Endodermal cell (in vitro differentiated cells): ENCODE results near the gene PLXNA2. TPM values are rescaled to one million over a fixed set of nuclear protein-coding genes. Genes with fewer than 3 reads are reported as not detected.

Source experiments
- DNase-seq: peaks from one replicate; pipeline ENCODE4 v3.0.0-alpha.2; 2017
- H3K27ac ChIP-seq: 2 replicates; pipeline ENCODE4 v1.5.1; 2013; ENCODE audit warnings: mild to moderate bottlenecking, low read depth, low read length, moderate library complexity
- H3K27me3 ChIP-seq: 2 replicates; pipeline ENCODE4 v1.6.1; 2013; ENCODE audit warnings: mild to moderate bottlenecking, low read length, moderate library complexity; ENCODE audit not compliant: insufficient read depth, control insufficient read depth, poor library complexity, severe bottlenecking
- H3K36me3 ChIP-seq: 2 replicates; pipeline ENCODE4 v1.7.0; 2013; ENCODE audit warnings: mild to moderate bottlenecking, low read length, moderate library complexity; ENCODE audit not compliant: control insufficient read depth, insufficient read depth
- H3K4me1 ChIP-seq: one replicate; pipeline ENCODE4 v1.7.0; 2013; ENCODE audit warnings: low read length; ENCODE audit not compliant: control insufficient read depth, insufficient read depth
- H3K4me3 ChIP-seq: 2 replicates; pipeline ENCODE4 v1.5.1; 2013; ENCODE audit warnings: mild to moderate bottlenecking, low read length, moderate library complexity
- H3K9ac ChIP-seq: 2 replicates; pipeline ENCODE4 v1.6.1; 2013; ENCODE audit warnings: mild to moderate bottlenecking, low read length, moderate library complexity; ENCODE audit not compliant: poor library complexity, severe bottlenecking; ENCODE audit errors: extremely low read depth
- H3K9me3 ChIP-seq: 2 replicates; pipeline ENCODE4 v1.6.1; 2013; ENCODE audit warnings: mild to moderate bottlenecking, low read length, moderate library complexity; ENCODE audit not compliant: control insufficient read depth
- H3K27ac Mint-ChIP-seq: 2 replicates; pipeline ENCODE4 v1.8.0; 2020; ENCODE audit warnings: mixed read lengths
- H3K27me3 Mint-ChIP-seq: 2 replicates; pipeline ENCODE4 v1.8.0; 2021; ENCODE audit warnings: mild to moderate bottlenecking, mixed read lengths; ENCODE audit not compliant: insufficient read depth
- H3K36me3 Mint-ChIP-seq: 2 replicates; pipeline ENCODE4 v1.8.0; 2020; ENCODE audit warnings: low read depth, mixed read lengths
- H3K4me1 Mint-ChIP-seq: 2 replicates; pipeline ENCODE4 v1.8.0; 2020; ENCODE audit warnings: mixed read lengths
- H3K4me3 Mint-ChIP-seq: 2 replicates; pipeline ENCODE4 v1.8.0; 2020; ENCODE audit warnings: mild to moderate bottlenecking, moderate library complexity, mixed read lengths
- H3K9me3 Mint-ChIP-seq: 2 replicates; pipeline ENCODE4 v1.8.0; 2020; ENCODE audit warnings: mild to moderate bottlenecking, mixed read lengths
- WGBS, 2 experiments: methylation state at CpG; one replicate each; pipeline versions ENCODE4 v1.1.5 to v1.1.7; 2013; ENCODE audit warnings: missing lambda C conversion rate in 2 of 2, mixed read lengths in 1 of 2; ENCODE audit not compliant: insufficient coverage in 1 of 2, insufficient read length in 1 of 2; 5-methylcytosine and 5-hydroxymethylcytosine counted together
- total RNA-seq, 2 donors: library from RNA; stranded (reverse); fragmentation: NEBNext Ultra II Directional in 1 of 2; extraction: Animal tissue kit (Norgen Biotek cat#: 25700) in 1 of 2; gene quantifications; 2 replicates in 1 of 2; 3 replicates in 1 of 2; pipeline ENCODE4 v1.2.1, GENCODE V29; 2021
- TF ChIP-seq, protein P1 (sequence below): fragments of 200-600 bp; sonication (generic); conservative IDR thresholded peaks from 2 replicates; pipeline ENCODE4 v1.5.0; 2021; ENCODE audit warnings: antibody characterized with exemption, mild to moderate bottlenecking

PLXNA2 gene
- total RNA-seq, 2 donors from 2014 or later, result 61.2 to 86.1 TPM

DNA sequence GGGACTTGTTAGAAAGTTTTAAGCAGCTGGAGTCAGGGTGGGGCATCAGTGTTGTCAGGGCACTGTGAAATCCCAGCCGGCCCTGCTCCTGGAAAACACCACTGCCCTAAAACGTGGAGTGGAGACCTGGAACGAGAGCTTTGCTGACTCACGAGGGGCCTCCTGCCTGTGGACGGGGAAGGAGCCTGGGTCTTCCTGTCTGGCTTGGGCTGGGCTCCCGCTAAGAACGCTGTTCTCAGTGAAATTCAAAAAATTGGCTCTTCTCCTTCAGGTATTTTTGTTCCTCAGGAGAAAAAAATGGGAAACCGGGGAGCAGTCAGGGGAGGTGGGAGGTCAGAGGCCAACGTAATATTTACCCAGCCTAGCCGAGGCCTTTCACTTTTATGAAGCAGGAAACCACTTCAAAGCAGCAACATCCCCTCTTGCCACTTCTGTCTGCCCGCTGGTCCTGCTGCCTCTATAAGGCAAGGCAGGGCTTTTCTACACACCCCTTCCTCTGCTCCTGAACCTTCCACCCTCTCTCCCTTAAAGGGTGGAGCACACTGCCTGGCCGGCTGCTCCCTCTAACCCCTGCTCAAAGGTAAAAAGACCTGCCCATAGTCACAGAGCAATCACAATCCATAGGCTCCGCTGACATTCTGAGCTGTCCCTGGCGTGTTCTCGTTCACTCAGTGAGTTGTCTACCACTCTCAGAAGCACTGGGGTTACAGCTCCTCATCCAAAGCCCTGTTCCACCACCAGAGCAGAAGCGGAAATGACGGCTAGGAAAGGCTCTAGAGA is 8.0 kb downstream of the PLXNA2 start:
- Histone ChIP-seq H3K27me3 (no peaks in the 10 kb centered on the region), H3K27ac (no peak overlapping the region), H3K4me3 (peak overlapping the region; percentile 100), H3K9ac (no peak overlapping the region), H3K9me3 (no peaks in the 10 kb centered on the region), H3K4me1 (peaks cover 44% of the 10 kb centered on the region), H3K36me3 (peaks cover 77% of the 10 kb centered on the region)
- Mint-ChIP-seq H3K4me1 (peaks cover 94% of the 10 kb centered on the region), H3K27me3 (no peaks in the 10 kb centered on the region), H3K4me3 (peak overlapping the region; percentile 15), H3K36me3 (no peaks in the 10 kb centered on the region), H3K9me3 (no peaks in the 10 kb centered on the region), H3K27ac (peak overlapping the region; percentile 91)
- peak; percentile 79 for DNase-seq
- TF ChIP-seq, protein P1, sequence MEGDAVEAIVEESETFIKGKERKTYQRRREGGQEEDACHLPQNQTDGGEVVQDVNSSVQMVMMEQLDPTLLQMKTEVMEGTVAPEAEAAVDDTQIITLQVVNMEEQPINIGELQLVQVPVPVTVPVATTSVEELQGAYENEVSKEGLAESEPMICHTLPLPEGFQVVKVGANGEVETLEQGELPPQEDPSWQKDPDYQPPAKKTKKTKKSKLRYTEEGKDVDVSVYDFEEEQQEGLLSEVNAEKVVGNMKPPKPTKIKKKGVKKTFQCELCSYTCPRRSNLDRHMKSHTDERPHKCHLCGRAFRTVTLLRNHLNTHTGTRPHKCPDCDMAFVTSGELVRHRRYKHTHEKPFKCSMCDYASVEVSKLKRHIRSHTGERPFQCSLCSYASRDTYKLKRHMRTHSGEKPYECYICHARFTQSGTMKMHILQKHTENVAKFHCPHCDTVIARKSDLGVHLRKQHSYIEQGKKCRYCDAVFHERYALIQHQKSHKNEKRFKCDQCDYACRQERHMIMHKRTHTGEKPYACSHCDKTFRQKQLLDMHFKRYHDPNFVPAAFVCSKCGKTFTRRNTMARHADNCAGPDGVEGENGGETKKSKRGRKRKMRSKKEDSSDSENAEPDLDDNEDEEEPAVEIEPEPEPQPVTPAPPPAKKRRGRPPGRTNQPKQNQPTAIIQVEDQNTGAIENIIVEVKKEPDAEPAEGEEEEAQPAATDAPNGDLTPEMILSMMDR, result no peak
- WGBS, 2 experiments, result 46 to 60% methylated on average over 10 to 17 of the region's 17 CpGs

DNA sequence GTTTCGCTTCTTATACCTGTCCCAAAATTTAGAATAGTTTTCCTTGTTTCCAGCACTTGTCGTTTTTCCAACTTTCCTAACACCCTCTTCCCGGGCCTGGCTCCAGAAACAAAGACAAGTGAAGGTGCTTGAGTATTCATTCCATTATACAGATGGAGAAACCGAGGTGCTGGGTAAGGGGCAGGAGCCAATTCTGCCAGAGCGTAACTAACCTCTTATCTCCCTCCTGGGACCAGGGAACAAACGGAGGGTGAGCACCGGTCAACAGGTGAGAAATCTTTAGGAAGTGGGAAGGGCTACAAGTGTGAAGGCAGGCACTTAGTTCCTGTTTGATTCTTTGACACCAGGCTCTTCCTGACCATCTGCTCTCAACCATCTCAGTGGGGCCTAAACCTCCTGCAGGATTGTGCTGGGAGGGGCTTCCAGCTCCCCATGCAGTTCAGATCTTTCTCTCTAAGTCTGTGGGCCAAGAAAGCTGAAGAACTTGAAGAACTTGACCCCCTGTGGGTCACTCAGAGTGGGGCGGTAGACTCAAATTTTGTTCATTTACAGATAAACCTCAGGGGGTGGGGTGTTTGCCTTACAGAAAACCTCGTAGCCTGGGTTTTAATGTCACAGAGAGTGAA is 8.7 kb downstream of the PLXNA2 start:
- Histone ChIP-seq H3K4me3 (peak overlapping the region; percentile 100), H3K36me3 (peaks cover 77% of the 10 kb centered on the region), H3K9ac (no peak overlapping the region), H3K4me1 (peaks cover 47% of the 10 kb centered on the region), H3K27ac (no peak overlapping the region), H3K27me3 (no peaks in the 10 kb centered on the region), H3K9me3 (no peaks in the 10 kb centered on the region)
- Mint-ChIP-seq H3K4me3 (peak overlapping the region; percentile 15), H3K27ac (peak overlapping the region; percentile 91), H3K27me3 (no peaks in the 10 kb centered on the region), H3K4me1 (peaks cover 96% of the 10 kb centered on the region), H3K9me3 (no peaks in the 10 kb centered on the region), H3K36me3 (no peaks in the 10 kb centered on the region)
- DNase-seq, result peak; percentile 84
- TF ChIP-seq, protein P1, result no peak
- WGBS, 2 experiments, result 58 to 63% methylated on average over 5 to 9 of the region's 9 CpGs

DNA sequence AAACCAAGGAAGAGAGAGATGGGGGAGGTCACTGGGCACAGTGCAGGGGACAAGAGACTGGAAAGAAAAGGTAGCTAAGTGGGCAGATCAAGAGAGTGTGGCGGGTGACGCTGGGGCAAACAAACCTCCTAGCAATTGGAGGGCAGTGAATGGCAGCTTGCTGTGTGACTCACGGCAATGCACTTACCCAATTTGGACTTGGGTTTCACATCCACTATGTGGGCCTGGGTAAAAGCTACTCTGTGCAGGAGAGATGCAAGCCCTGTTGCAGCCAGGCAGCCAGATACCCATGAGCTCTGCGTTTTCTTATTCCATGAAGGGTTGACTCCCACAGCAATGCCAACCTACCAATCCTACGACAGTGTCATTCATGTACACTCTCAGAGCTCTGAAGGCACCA is 9.5 kb downstream of the PLXNA2 start:
- peak overlapping the region; percentile 8 for H3K27ac Mint-ChIP-seq
- H3K9me3 Mint-ChIP-seq, result no peaks in the 10 kb centered on the region
- Histone ChIP-seq H3K9me3 (no peaks in the 10 kb centered on the region), H3K36me3 (peaks cover 77% of the 10 kb centered on the region), H3K4me3 (peak overlapping the region; percentile 26), H3K4me1 (peaks cover 44% of the 10 kb centered on the region), H3K9ac (no peak overlapping the region), H3K27ac (no peak overlapping the region), H3K27me3 (no peaks in the 10 kb centered on the region)
- TF ChIP-seq, protein P1, result no peak
- peak; percentile 47 for DNase-seq
- H3K4me1 Mint-ChIP-seq, result peaks cover 89% of the 10 kb centered on the region
- WGBS, 2 experiments, result 89 to 96% methylated on average over 5 of the region's 5 CpGs
- H3K4me3 Mint-ChIP-seq, result no peak overlapping the region
- H3K36me3 Mint-ChIP-seq, result peaks cover 2% of the 10 kb centered on the region
- no peaks in the 10 kb centered on the region for H3K27me3 Mint-ChIP-seq
